Heart left ventricle (tissue), 13 donors: ENCODE measurements around the gene SULT1A3.

ENCODE experiments used
- CTCF ChIP-seq, 12 donors: fragments of 200-600 bp; sonication (generic) in 4 of 12; IDR thresholded peaks; one replicate each; pipeline versions ENCODE4 v1.5.0 to v1.8.0; 2018 to 2022; ENCODE audit warnings: antibody characterized with exemption in 12 of 12, mild to moderate bottlenecking in 5 of 12
- POLR2A ChIP-seq, 2 donors: fragments of 450-650 bp; IDR thresholded peaks; one replicate each; pipeline ENCODE4 v1.6.1; 2017; ENCODE audit warnings: antibody characterized with exemption in 2 of 2, mild to moderate bottlenecking in 2 of 2, moderate library complexity in 2 of 2
- donor health status: ischemic (EF 13 %, LVEDD 7.1; RV severe dilation, severe dysfunction).
- donor health status: DM: no; HTN: yes; CAD: no.
- donor health status: DM: no; HTN: no; CAD: no.
- donor health status: ischemic (EF 25% LVEDD 6.9; RV normal size, moderate dysfunction).
- donor health status: ischemic (EF 25% LVEDD 5.7; RV mildly dilated, moderate dysfunction).
- donor health status: ischemic (EF 35%, LVEDD 5.7; RV mildly dilated, moderate dysfunction).
- donor health status: nonischemic (EF 11% LVEDD 7.7; RV severe dilation, severe dysfunction).
- donor health status: DM: yes; HTN: yes; CAD: no.
- donor health status: PGD.
- donor health status: ischemic (EF 29% LVEDD 5.4; RV normal size, mild dysfunction).
- donor health status: nonischemic (EF 23%, LVEDD 6.1; RV moderate dilation, normal function).

GRCh38 chr16:30166202-30166902, 32.7 kb upstream of the SULT1A3 start:
- TF ChIP-seq CTCF (IDR thresholded peaks at IDR 0.05) (no peak), POLR2A (IDR thresholded peaks at IDR 0.05) (no peak)
